Stimulated activated CD8-positive, alpha-beta memory T cell treated with anti-CD3 and anti-CD28 coated beads, Interleukin-7, amount 100 ng/mL, for 48 hours (primary cell): Measurements from ENCODE around the gene CXCR2.
"Not testable (repeated sequence)": the region's sequence is repeated elsewhere in the genome, so short reads cannot be mapped to it uniquely, and the experiment has no call there.

Experiments
- DNase-seq, 2 donors: peaks; one replicate each; pipeline ENCODE4 v3.0.0-alpha.2; 2020; ENCODE audit warnings: low read depth in 1 of 2; ENCODE audit errors: extremely low read depth in 1 of 2

CXCR2 gene

GRCh38 chr2:218125626-218126080, at the start of gene CXCR2:
Gene CXCR2, plus strand, starts transcription at chr2:218126028. Its CDS starts 8,774 bp downstream, at chr2:218134802.
- DNase-seq: no peak

GRCh38 chr2:218077464-218078216, 48.2 kb upstream of the CXCR2 start:
- no peak for DNase-seq

GRCh38 chr2:218079943-218080913, 45.6 kb upstream of the CXCR2 start:
- no peak for DNase-seq

GRCh38 chr2:218081063-218081462, 44.8 kb upstream of the CXCR2 start:
- no peak for DNase-seq

- DNase-seq: no peak
Measured at GRCh38 chr2:218081695-218082094, 44.1 kb upstream of the CXCR2 start.

GRCh38 chr2:218082586-218083351, 43.1 kb upstream of the CXCR2 start:
- no peak for DNase-seq

- DNase-seq: no peak
Measured at GRCh38 chr2:218083352-218083676, 42.5 kb upstream of the CXCR2 start.

GRCh38 chr2:218086478-218086877, 39.4 kb upstream of the CXCR2 start:
- no peak for DNase-seq

- DNase-seq: no peak
Measured at GRCh38 chr2:218089259-218089658, 36.6 kb upstream of the CXCR2 start.

GRCh38 chr2:218091746-218092145, 34.1 kb upstream of the CXCR2 start:
- no peak for DNase-seq

GRCh38 chr2:218093879-218094278, 31.9 kb upstream of the CXCR2 start:
- DNase-seq: no peak

- no peak for DNase-seq
Measured at GRCh38 chr2:218095853-218096252, 30.0 kb upstream of the CXCR2 start.

- DNase-seq: no peak
Measured at GRCh38 chr2:218097975-218098374, 27.9 kb upstream of the CXCR2 start.

- not testable (repeated sequence) for DNase-seq
Measured at GRCh38 chr2:218108834-218109233, 17.0 kb upstream of the CXCR2 start.

GRCh38 chr2:218121789-218122188, 4.0 kb upstream of the CXCR2 start:
- DNase-seq: not testable (repeated sequence)

- not testable (repeated sequence) for DNase-seq
Measured at GRCh38 chr2:218122286-218122685, 3.5 kb upstream of the CXCR2 start.

- DNase-seq: no peak
Measured at GRCh38 chr2:218123986-218124385, 1.8 kb upstream of the CXCR2 start.

- DNase-seq: no peak
Measured at GRCh38 chr2:218125095-218125494, 733 bp upstream of the CXCR2 start.

GRCh38 chr2:218127929-218128455, 2.2 kb downstream of the CXCR2 start:
- DNase-seq: no peak

GRCh38 chr2:218128781-218129457, 3.1 kb downstream of the CXCR2 start:
- no peak for DNase-seq
